Endothelial cell of umbilical vein (primary cell): ENCODE results near the gene PTMA. TPM values are rescaled to one million over a fixed set of nuclear protein-coding genes. Genes with fewer than 3 reads are reported as not detected.

Experiments used
- BruUV-seq: library from RNA; stranded (reverse); fragments of 400-500 nt; replicated peaks from 2 replicates; lab custom pipeline; 2021; lab: Mats Ljungman, UMichigan
- CTCF ChIA-PET: fragments of 300-600, 350-600 bp; sonication (Branson Sonifier 250); formaldehyde crosslinking; loops from one replicate; lab custom pipeline; 2021; ENCODE audit warnings: antibody characterized with exemption, inconsistent platforms; lab: Charles Lee
- POLR2A ChIA-PET: fragments of 300-600, 350-600 bp; sonication (Branson Sonifier 250); formaldehyde crosslinking; loops from one replicate; lab custom pipeline; 2021; ENCODE audit warnings: antibody characterized with exemption, inconsistent platforms; lab: Charles Lee
- DNase-seq: peaks from one replicate; pipeline ENCODE4 v3.0.0-alpha.2; 2011; ENCODE audit warnings: low read depth, low spot score
- FAIRE-seq: peaks from 2 replicates; lab custom pipeline; 2011; peaks lifted over from hg19 to GRCh38; lab: Jason Lieb, UNC
- H2AFZ ChIP-seq: 2 replicates; pipeline ENCODE4 v1.6.0; 2012; ENCODE audit warnings: low read depth, low read length, control low read depth, inconsistent platforms
- H3K27ac ChIP-seq: 2 replicates; pipeline ENCODE4 v1.5.1; 2011; ENCODE audit warnings: low read depth, mild to moderate bottlenecking, control low read depth, low read length, moderate library complexity; ENCODE audit not compliant: insufficient read depth
- H3K27me3 ChIP-seq, 2 experiments: 2 replicates each; pipeline versions ENCODE4 v1.6.0 to v1.6.1; 2011; ENCODE audit warnings: low read length in 2 of 2, mixed read lengths in 1 of 2; ENCODE audit not compliant: control insufficient read depth in 2 of 2, insufficient read depth in 2 of 2
- H3K36me3 ChIP-seq, 2 experiments: 2 replicates in 1 of 2; 3 replicates in 1 of 2; pipeline ENCODE4 v1.5.1; 2011; ENCODE audit warnings: low read length in 2 of 2, mild to moderate bottlenecking in 1 of 2, moderate library complexity in 1 of 2; ENCODE audit not compliant: control insufficient read depth in 2 of 2, insufficient read depth in 2 of 2; ENCODE audit errors: extremely low read depth in 1 of 2
- H3K4me1 ChIP-seq: 3 replicates; pipeline ENCODE4 v1.5.1; 2011; ENCODE audit warnings: mild to moderate bottlenecking, low read length; ENCODE audit not compliant: control insufficient read depth, insufficient read depth; ENCODE audit errors: extremely low read depth
- H3K4me2 ChIP-seq: 2 replicates; pipeline ENCODE4 v1.6.1; 2011; ENCODE audit warnings: low read length, control low read depth, mixed read lengths; ENCODE audit not compliant: insufficient read depth
- H3K4me3 ChIP-seq, 3 experiments: fragments of 200-600 bp in 1 of 3; sonication (generic), shearing (Covaris generic) in 1 of 3; replicated peaks in 1 of 3; 2 replicates each; pipeline ENCODE4 v1.5.1; 2011 to 2016; ENCODE audit warnings: control low read depth in 3 of 3, low read length in 3 of 3, mild to moderate bottlenecking in 2 of 3, inconsistent platforms in 1 of 3, low read depth in 1 of 3, moderate library complexity in 1 of 3; ENCODE audit not compliant: insufficient read depth in 1 of 3
- H3K79me2 ChIP-seq: 2 replicates; pipeline ENCODE4 v1.6.0; 2012; ENCODE audit warnings: low read length, inconsistent platforms; ENCODE audit not compliant: control insufficient read depth, insufficient read depth
- H3K9ac ChIP-seq: replicated peaks from 2 replicates; pipeline ENCODE3; 2011; ENCODE audit warnings: low read length, control low read depth; ENCODE audit not compliant: insufficient read depth; ENCODE audit errors: extremely low read depth
- H3K9me1 ChIP-seq: replicated peaks from 3 replicates; pipeline ENCODE4 v1.6.0; 2011; ENCODE audit warnings: mild to moderate bottlenecking, low read length; ENCODE audit not compliant: control insufficient read depth, insufficient read depth; ENCODE audit errors: extremely low read depth
- H3K9me3 ChIP-seq: replicated peaks from 2 replicates; pipeline ENCODE4 v1.5.1; 2012; ENCODE audit warnings: low read length, inconsistent platforms; ENCODE audit not compliant: control insufficient read depth, insufficient read depth
- H4K20me1 ChIP-seq: replicated peaks from 2 replicates; pipeline ENCODE3; 2011; ENCODE audit warnings: mild to moderate bottlenecking, low read length; ENCODE audit not compliant: control insufficient read depth, insufficient read depth; ENCODE audit errors: extremely low read depth
- EZH2 ChIP-seq: IDR thresholded peaks from 2 replicates; pipeline ENCODE4 v1.6.1; 2012; ENCODE audit warnings: borderline replicate concordance, low read depth, mild to moderate bottlenecking, moderate library complexity, low read length, inconsistent platforms; ENCODE audit not compliant: severe bottlenecking
- FOS ChIP-seq: IDR thresholded peaks from 2 replicates; pipeline ENCODE4 v1.6.1; 2011; ENCODE audit warnings: mild to moderate bottlenecking, low read length, moderate library complexity, borderline replicate concordance; ENCODE audit not compliant: insufficient read depth
- GATA2 ChIP-seq: IDR thresholded peaks from 2 replicates; pipeline ENCODE4 v1.7.0; 2011; ENCODE audit warnings: low read depth, mild to moderate bottlenecking, moderate library complexity, mixed read lengths, low read length; ENCODE audit not compliant: insufficient read length, insufficient read depth
- JUN ChIP-seq: IDR thresholded peaks from 2 replicates; pipeline ENCODE4 v1.6.1; 2011; ENCODE audit warnings: borderline replicate concordance, low read depth; ENCODE audit not compliant: insufficient read length, insufficient read depth
- MAX ChIP-seq: IDR thresholded peaks from 2 replicates; pipeline ENCODE4 v1.6.1; 2011; ENCODE audit not compliant: insufficient read depth, insufficient read length
- MYC ChIP-seq: IDR thresholded peaks from one replicate; pipeline ENCODE4 v1.6.1; 2011; ENCODE audit warnings: mild to moderate bottlenecking, low read depth, low read length
- POLR2A ChIP-seq: IDR thresholded peaks from 2 replicates; pipeline ENCODE4 v1.6.1; 2012; ENCODE audit warnings: low read depth, mild to moderate bottlenecking, control low read depth, low read length
- POLR2AphosphoS5 ChIP-seq: IDR thresholded peaks from 2 replicates; pipeline ENCODE4 v1.6.1; 2012; ENCODE audit warnings: low read depth, mild to moderate bottlenecking, control low read depth, low read length, moderate library complexity; ENCODE audit not compliant: insufficient read depth
- dilution Hi-C: fragments of 300-500 bp; cut with MboI; formaldehyde crosslinking; loops from one replicate; pipeline ENCODE4 v1.15.0; 2019; ENCODE audit warnings: low sequenced_read_pairs; ENCODE audit not compliant: extremely low pct_ligation_motif_present
- intact Hi-C: fragments of 100-400 bp; cut with micrococcal nuclease; formaldehyde crosslinking; loops from one replicate; pipeline ENCODE4 v1.10.0; 2022
- polyA plus RNA-seq, 4 experiments: library from polyadenylated mRNA; depleted of rRNA in 3 of 4; stranded (reverse) in 3 of 4; unstranded in 1 of 4; fragments of >200 nt; gene quantifications; 2 replicates each; pipeline versions ENCODE4 v1.2.1 to v1.2.3, GENCODE V29; 2011 to 2012; ENCODE audit warnings: missing spikeins in 1 of 4
- total RNA-seq: library from RNA; stranded (reverse); gene quantifications from 2 replicates; pipeline ENCODE4 v1.2.3, GENCODE V29; 2021
- TF ChIP-seq, protein P1 (sequence below), 2 donors: IDR thresholded peaks; 1 replicate in 1 of 2; 2 replicates in 1 of 2; pipeline ENCODE4 v1.5.1; 2011; ENCODE audit warnings: low read length in 2 of 2, mild to moderate bottlenecking in 2 of 2, moderate library complexity in 2 of 2, control low read depth in 1 of 2, inconsistent platforms in 1 of 2, low read depth in 1 of 2; ENCODE audit not compliant: insufficient read depth in 1 of 2; ENCODE audit errors: extremely low read depth in 1 of 2

Gene PTMA
- total and polyA plus RNA-seq, 2 donors (not counting 3 experiments of a cell fraction or from before 2014, with no cell fraction given) = 404 to 1,488 TPM

DNA sequence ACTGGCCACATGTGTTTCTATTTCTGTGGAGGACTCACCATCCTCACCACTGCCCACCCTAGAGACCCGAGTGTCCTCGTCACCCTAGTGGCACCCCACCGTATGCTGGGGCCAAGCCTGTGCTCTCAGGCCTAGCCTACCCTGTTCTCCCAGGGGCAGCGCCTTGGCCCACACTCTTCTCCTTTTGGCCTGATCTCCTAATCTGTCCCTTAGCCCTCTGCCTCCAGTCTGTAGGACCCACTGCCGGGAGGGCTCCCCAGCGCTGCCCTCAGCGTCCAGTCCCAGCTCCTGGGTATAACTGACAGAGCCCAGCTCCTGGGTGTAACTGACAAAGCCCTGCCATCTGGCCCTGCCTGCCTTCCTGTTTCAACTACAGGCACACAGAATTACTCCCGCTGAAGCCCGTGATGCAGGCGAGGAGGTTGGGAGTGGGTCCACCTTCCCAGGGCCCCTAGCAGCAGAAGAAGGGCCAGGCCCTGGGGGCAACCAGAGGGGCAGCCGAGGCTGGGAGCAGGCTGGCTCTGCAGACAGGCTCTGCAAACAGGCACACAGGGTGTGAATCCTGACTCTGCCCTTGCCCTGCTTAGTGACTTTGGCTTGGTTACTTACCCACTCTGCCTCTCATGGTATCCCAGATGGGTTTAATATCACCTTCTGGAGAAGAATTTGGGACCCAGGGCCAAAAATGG lies 25.6 kb upstream of the PTMA start:
- no peaks in the 10 kb centered on the region for H3K27me3 ChIP-seq
- H3K27ac ChIP-seq = no peak overlapping the region
- H3K9ac ChIP-seq = no peak overlapping the region
- H4K20me1 ChIP-seq = no peaks in the 10 kb centered on the region
- ChIA-PET POLR2A (no interaction called here), CTCF (interaction anchor here (9.6 kb wide), 1 partner anchor 32 kb away, joined by 107 read pairs; no protein-coding TSS in a partner anchor)
- DNase-seq (no peak), FAIRE-seq (no peak)
- intact Hi-C loops = no loop called here
- H3K4me1 ChIP-seq = peaks cover 4% of the 10 kb centered on the region
- no peak overlapping the region for H3K4me3 ChIP-seq
- no peaks in the 10 kb centered on the region for H3K9me1 ChIP-seq
- BruUV-seq = no TSS peak
- H3K4me2 ChIP-seq = no peak overlapping the region
- no peaks in the 10 kb centered on the region for H3K9me3 ChIP-seq
- TF ChIP-seq POLR2AphosphoS5 = no peak
- no peak for TF ChIP-seq MYC
- TF ChIP-seq POLR2A = no peak
- TF ChIP-seq FOS = no peak
- no peak for TF ChIP-seq MAX
- TF ChIP-seq, protein P1, sequence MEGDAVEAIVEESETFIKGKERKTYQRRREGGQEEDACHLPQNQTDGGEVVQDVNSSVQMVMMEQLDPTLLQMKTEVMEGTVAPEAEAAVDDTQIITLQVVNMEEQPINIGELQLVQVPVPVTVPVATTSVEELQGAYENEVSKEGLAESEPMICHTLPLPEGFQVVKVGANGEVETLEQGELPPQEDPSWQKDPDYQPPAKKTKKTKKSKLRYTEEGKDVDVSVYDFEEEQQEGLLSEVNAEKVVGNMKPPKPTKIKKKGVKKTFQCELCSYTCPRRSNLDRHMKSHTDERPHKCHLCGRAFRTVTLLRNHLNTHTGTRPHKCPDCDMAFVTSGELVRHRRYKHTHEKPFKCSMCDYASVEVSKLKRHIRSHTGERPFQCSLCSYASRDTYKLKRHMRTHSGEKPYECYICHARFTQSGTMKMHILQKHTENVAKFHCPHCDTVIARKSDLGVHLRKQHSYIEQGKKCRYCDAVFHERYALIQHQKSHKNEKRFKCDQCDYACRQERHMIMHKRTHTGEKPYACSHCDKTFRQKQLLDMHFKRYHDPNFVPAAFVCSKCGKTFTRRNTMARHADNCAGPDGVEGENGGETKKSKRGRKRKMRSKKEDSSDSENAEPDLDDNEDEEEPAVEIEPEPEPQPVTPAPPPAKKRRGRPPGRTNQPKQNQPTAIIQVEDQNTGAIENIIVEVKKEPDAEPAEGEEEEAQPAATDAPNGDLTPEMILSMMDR (IDR thresholded peaks at IDR 0.05; ENCODE audit: extremely low read depth in 1 of 2, insufficient read depth in 1 of 2, low read depth in 1 of 2, low read length in 2 of 2) = no peak
- TF ChIP-seq JUN = no peak
- no peak for TF ChIP-seq GATA2
- TF ChIP-seq EZH2 = no peak
- no peaks in the 10 kb centered on the region for H3K79me2 ChIP-seq
- H3K36me3 ChIP-seq = no peaks in the 10 kb centered on the region
- no peak overlapping the region for H2AFZ ChIP-seq
- dilution Hi-C loops = no loop called here
